CD14-positive monocyte (primary cell): ENCODE measurements around the gene TEX51. TPM values are rescaled to one million over a fixed set of nuclear protein-coding genes. Genes with fewer than 3 reads are reported as not detected.

Source experiments
- DNase-seq, 3 donors: peaks; one replicate each; pipeline ENCODE4 v3.0.0-alpha.2; 2011 to 2022
- H2AFZ ChIP-seq: 2 replicates; pipeline ENCODE4 v1.6.0; 2012; ENCODE audit warnings: mild to moderate bottlenecking, low read depth, low read length, inconsistent platforms; ENCODE audit not compliant: insufficient read depth, poor library complexity, severe bottlenecking
- H3K27ac ChIP-seq, 2 donors: 1 replicate in 1 of 2; 2 replicates in 1 of 2; pipeline ENCODE4 v1.5.1; 2012 to 2013; ENCODE audit warnings: low read length in 2 of 2, control low read depth in 1 of 2, inconsistent platforms in 1 of 2, low read depth in 1 of 2, mild to moderate bottlenecking in 1 of 2
- H3K27me3 ChIP-seq, 2 donors: one replicate each; pipeline versions ENCODE4 v1.6.0 to v1.6.1; 2011 to 2013; ENCODE audit warnings: low read length in 2 of 2; ENCODE audit not compliant: control insufficient read depth in 2 of 2, insufficient read depth in 2 of 2
- H3K36me3 ChIP-seq, 2 donors: replicated peaks in 1 of 2; 1 replicate in 1 of 2; 2 replicates in 1 of 2; pipeline versions ENCODE4 v1.5.1 to v1.6.1; 2012 to 2013; ENCODE audit warnings: low read length in 2 of 2, control low read depth in 1 of 2, inconsistent platforms in 1 of 2, mild to moderate bottlenecking in 1 of 2; ENCODE audit not compliant: insufficient read depth in 2 of 2, control insufficient read depth in 1 of 2
- H3K4me1 ChIP-seq, 2 donors: 1 replicate in 1 of 2; 2 replicates in 1 of 2; pipeline versions ENCODE4 v1.5.1 to v1.6.1; 2012 to 2013; ENCODE audit warnings: low read length in 2 of 2, control low read depth in 1 of 2, inconsistent platforms in 1 of 2, mild to moderate bottlenecking in 1 of 2, moderate library complexity in 1 of 2; ENCODE audit not compliant: insufficient read depth in 2 of 2, control insufficient read depth in 1 of 2
- H3K4me2 ChIP-seq: replicated peaks from 2 replicates; pipeline ENCODE3; 2012; ENCODE audit warnings: low read length, moderate library complexity, mild to moderate bottlenecking; ENCODE audit not compliant: poor library complexity, severe bottlenecking; ENCODE audit errors: extremely low read depth
- H3K4me3 ChIP-seq, 3 experiments: fragments of 200-600 bp in 1 of 3; sonication (generic) in 1 of 3; replicated peaks in 1 of 3; 1 replicate in 2 of 3; 2 replicates in 1 of 3; pipeline ENCODE4 v1.5.1; 2011 to 2013; ENCODE audit warnings: low read length in 3 of 3, mild to moderate bottlenecking in 3 of 3, control low read depth in 2 of 3, low read depth in 2 of 3, inconsistent platforms in 1 of 3, moderate library complexity in 1 of 3
- H3K79me2 ChIP-seq: 2 replicates; pipeline ENCODE4 v1.6.0; 2012; ENCODE audit warnings: mild to moderate bottlenecking, control low read depth, inconsistent platforms, low read length, moderate library complexity; ENCODE audit not compliant: insufficient read depth
- H3K9ac ChIP-seq: 2 replicates; pipeline ENCODE4 v1.6.0; 2017; ENCODE audit warnings: low read length, mild to moderate bottlenecking; ENCODE audit not compliant: insufficient read depth, poor library complexity, severe bottlenecking
- H3K9me3 ChIP-seq, 2 donors: replicated peaks in 1 of 2; 1 replicate in 1 of 2; 2 replicates in 1 of 2; pipeline versions ENCODE4 v1.5.1 to v1.6.1; 2012 to 2013; ENCODE audit warnings: low read length in 2 of 2, control low read depth in 1 of 2; ENCODE audit not compliant: control insufficient read depth in 1 of 2, insufficient read depth in 1 of 2
- H4K20me1 ChIP-seq: 2 replicates; pipeline ENCODE4 v1.6.0; 2012; ENCODE audit warnings: mild to moderate bottlenecking, low read length, control low read depth, moderate library complexity; ENCODE audit not compliant: insufficient read depth
- H3K27ac Mint-ChIP-seq, 7 donors: one replicate each; pipeline ENCODE4 v1.8.0; 2020; ENCODE audit warnings: mild to moderate bottlenecking in 7 of 7, mixed read lengths in 7 of 7, moderate library complexity in 6 of 7, inconsistent platforms in 2 of 7
- H3K27me3 Mint-ChIP-seq, 3 donors: one replicate each; pipeline ENCODE4 v1.8.0; 2021 to 2022; ENCODE audit warnings: low read depth in 3 of 3, mild to moderate bottlenecking in 3 of 3, mixed read lengths in 3 of 3, moderate library complexity in 3 of 3, inconsistent platforms in 1 of 3
- H3K36me3 Mint-ChIP-seq, 2 donors: one replicate each; pipeline ENCODE4 v1.8.0; 2020; ENCODE audit warnings: mixed read lengths in 2 of 2, inconsistent platforms in 1 of 2, mild to moderate bottlenecking in 1 of 2
- H3K4me1 Mint-ChIP-seq: one replicate; pipeline ENCODE4 v1.8.0; 2020; ENCODE audit warnings: mild to moderate bottlenecking, mixed read lengths
- H3K4me3 Mint-ChIP-seq, 2 donors: one replicate each; pipeline ENCODE4 v1.8.0; 2020; ENCODE audit warnings: mild to moderate bottlenecking in 2 of 2, mixed read lengths in 2 of 2, moderate library complexity in 1 of 2
- H3K9me3 Mint-ChIP-seq, 7 donors: one replicate each; pipeline ENCODE4 v1.8.0; 2020 to 2022; ENCODE audit warnings: mixed read lengths in 7 of 7, mild to moderate bottlenecking in 6 of 7, moderate library complexity in 6 of 7, inconsistent platforms in 2 of 7
- WGBS: methylation state at CpG from one replicate; pipeline ENCODE4 v1.1.5; 2013; ENCODE audit warnings: missing lambda C conversion rate; ENCODE audit not compliant: insufficient coverage; 5-methylcytosine and 5-hydroxymethylcytosine counted together
- intact Hi-C, 2 donors: fragments of 100-400 bp; cut with micrococcal nuclease; formaldehyde crosslinking; loops; one replicate each; pipeline versions ENCODE4 v1.15.0 to v1.15.1; 2023
- polyA plus RNA-seq, 3 donors: library from polyadenylated mRNA; depleted of rRNA in 1 of 3; unstranded in 2 of 3; stranded (reverse) in 1 of 3; fragments of 300-500 nt in 2 of 3; fragments of >200 nt in 1 of 3; fragmentation: Illumina TruSeq in 2 of 3; gene quantifications; 1 replicate in 2 of 3; 2 replicates in 1 of 3; pipeline ENCODE4 v1.2.3, GENCODE V29; 2012 to 2021
- TF ChIP-seq, protein P1 (sequence below): fragments of 200-600 bp; IDR thresholded peaks from one replicate; pipeline ENCODE4 v1.8.0; 2022; ENCODE audit warnings: antibody characterized with exemption, mild to moderate bottlenecking

Gene TEX51
- polyA plus RNA-seq, 3 donors: not detected

DNA sequence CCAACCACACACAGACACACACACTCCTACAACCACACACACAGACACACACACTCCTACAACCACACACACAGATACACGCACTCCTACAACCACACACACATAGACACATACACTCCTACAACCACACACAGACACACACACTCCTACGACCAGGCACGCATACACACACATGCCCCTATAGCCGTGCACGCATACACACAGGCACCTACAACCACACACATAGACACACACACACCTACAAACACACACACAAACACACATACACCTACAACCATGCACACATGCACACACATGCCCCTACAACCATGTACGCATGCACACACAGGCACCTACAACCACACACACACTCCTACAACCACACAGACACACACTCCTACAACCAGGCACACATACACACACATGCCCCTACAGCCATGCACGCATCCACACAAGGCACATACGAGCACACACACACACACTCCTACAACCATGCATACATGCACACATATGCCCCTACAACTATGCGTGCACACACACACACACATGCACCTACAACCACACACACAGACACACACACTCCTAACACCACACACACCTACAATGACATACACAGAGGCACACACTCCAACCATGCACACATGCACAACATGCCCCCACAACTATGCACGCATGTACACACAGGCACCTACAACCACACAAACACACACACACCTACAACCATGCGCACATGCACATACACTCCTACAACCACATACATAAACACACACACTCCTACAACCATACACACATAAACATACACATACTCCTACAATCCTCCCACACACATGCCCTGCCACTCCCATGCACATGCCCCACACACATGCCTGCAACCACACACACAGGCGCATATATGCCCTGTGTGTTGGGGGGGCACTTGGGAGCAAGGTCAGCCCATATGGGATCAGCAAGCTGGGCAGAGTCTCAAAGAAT lies 19.1 kb upstream of the TEX51 start:
- H3K27me3 Mint-ChIP-seq: peaks cover 0 to 2% (median 1%) of the 10 kb centered on the region in 3 donors
- H3K9me3 ChIP-seq: peaks cover 23 to 24% of the 10 kb centered on the region in 2 donors
- H3K4me1 Mint-ChIP-seq: no peaks in the 10 kb centered on the region
- no peak overlapping the region for H3K4me3 ChIP-seq
- H3K79me2 ChIP-seq: no peaks in the 10 kb centered on the region
- no peak overlapping the region for H3K4me2 ChIP-seq
- H3K27me3 ChIP-seq: no peaks in the 10 kb centered on the region
- peaks cover 8 to 14% of the 10 kb centered on the region in 2 donors for H3K4me1 ChIP-seq
- H3K27ac ChIP-seq: no peak overlapping the region
- no peaks in the 10 kb centered on the region for H3K36me3 ChIP-seq
- no peak overlapping the region for H3K9ac ChIP-seq
- no peak overlapping the region for H3K27ac Mint-ChIP-seq
- no peak for DNase-seq
- no peak overlapping the region for H2AFZ ChIP-seq
- peaks cover 13 to 26% (median 22%) of the 10 kb centered on the region in 7 donors for H3K9me3 Mint-ChIP-seq
- TF ChIP-seq, protein P1, sequence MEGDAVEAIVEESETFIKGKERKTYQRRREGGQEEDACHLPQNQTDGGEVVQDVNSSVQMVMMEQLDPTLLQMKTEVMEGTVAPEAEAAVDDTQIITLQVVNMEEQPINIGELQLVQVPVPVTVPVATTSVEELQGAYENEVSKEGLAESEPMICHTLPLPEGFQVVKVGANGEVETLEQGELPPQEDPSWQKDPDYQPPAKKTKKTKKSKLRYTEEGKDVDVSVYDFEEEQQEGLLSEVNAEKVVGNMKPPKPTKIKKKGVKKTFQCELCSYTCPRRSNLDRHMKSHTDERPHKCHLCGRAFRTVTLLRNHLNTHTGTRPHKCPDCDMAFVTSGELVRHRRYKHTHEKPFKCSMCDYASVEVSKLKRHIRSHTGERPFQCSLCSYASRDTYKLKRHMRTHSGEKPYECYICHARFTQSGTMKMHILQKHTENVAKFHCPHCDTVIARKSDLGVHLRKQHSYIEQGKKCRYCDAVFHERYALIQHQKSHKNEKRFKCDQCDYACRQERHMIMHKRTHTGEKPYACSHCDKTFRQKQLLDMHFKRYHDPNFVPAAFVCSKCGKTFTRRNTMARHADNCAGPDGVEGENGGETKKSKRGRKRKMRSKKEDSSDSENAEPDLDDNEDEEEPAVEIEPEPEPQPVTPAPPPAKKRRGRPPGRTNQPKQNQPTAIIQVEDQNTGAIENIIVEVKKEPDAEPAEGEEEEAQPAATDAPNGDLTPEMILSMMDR: no peak
- intact Hi-C loops: no loop called here
- H3K4me3 Mint-ChIP-seq: no peak overlapping the region
- 99% methylated on average over 11 of the region's 12 CpGs for WGBS
- H3K36me3 Mint-ChIP-seq: peaks cover 0 to 3% of the 10 kb centered on the region in 2 donors
- H4K20me1 ChIP-seq: no peaks in the 10 kb centered on the region

DNA sequence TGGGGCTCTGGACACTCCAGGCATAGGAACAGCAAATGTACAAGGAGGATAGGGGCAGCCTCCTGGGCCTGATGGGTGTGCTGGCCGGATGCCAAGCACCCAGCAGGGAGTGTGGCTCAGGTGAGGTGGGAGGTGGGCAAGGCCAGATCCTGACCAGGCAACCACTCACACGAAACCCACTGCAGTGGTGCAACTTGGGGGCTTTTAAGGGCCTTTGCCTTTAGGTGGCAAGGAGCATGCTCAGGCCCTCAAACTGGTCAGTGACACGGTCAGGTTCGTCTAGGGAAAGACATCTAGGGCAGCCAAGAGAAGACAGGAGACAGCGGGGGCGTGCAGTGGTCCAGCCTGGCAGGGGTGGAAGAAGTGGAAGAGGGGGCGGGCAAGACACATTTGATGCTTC lies 18.4 kb upstream of the TEX51 start:
- Histone ChIP-seq H3K27ac (no peak overlapping the region), H3K4me3 (no peak overlapping the region), H3K27me3 (no peaks in the 10 kb centered on the region), H2AFZ (peak overlapping the region; percentile 3), H3K9me3 (peaks cover 17 to 18% of the 10 kb centered on the region in 2 donors), H3K36me3 (no peaks in the 10 kb centered on the region), H3K79me2 (no peaks in the 10 kb centered on the region), H4K20me1 (no peaks in the 10 kb centered on the region), H3K9ac (no peak overlapping the region), H3K4me1 (peaks cover 8 to 14% of the 10 kb centered on the region in 2 donors), H3K4me2 (no peak overlapping the region)
- peaks cover 0 to 2% (median 1%) of the 10 kb centered on the region in 3 donors for H3K27me3 Mint-ChIP-seq
- intact Hi-C loops: no loop called here
- peaks cover 0 to 3% of the 10 kb centered on the region in 2 donors for H3K36me3 Mint-ChIP-seq
- no peak overlapping the region for H3K4me3 Mint-ChIP-seq
- H3K4me1 Mint-ChIP-seq: no peaks in the 10 kb centered on the region
- no peak for DNase-seq
- WGBS: 90% methylated on average over 4 of the region's 7 CpGs
- H3K9me3 Mint-ChIP-seq: peaks cover 7 to 20% (median 16%) of the 10 kb centered on the region in 7 donors
- TF ChIP-seq, protein P1: no peak
- H3K27ac Mint-ChIP-seq: no peak overlapping the region
